ENCODE measurements around the gene GGNBP2.
"Not testable (repeated sequence)": the region's sequence is repeated elsewhere in the genome, so short reads cannot be mapped to it uniquely, and the experiment has no call there.

The GGNBP2 gene

GRCh38 chr17:36602924-36603384 lies 58.2 kb downstream of the GGNBP2 start:
- peak; percentile 27 for DNase-seq

GRCh38 chr17:36605028-36605427 lies 60.3 kb downstream of the GGNBP2 start:
- not testable (repeated sequence) for DNase-seq

GRCh38 chr17:36608280-36608679 lies 63.6 kb downstream of the GGNBP2 start:
- no peak for DNase-seq

GRCh38 chr17:36608794-36609497 lies 64.2 kb downstream of the GGNBP2 start:
- DNase-seq, result peak; percentile 83

GRCh38 chr17:36609498-36609862 lies 64.8 kb downstream of the GGNBP2 start:
- peak; percentile 64 for DNase-seq

- DNase-seq, result no peak
Measured at GRCh38 chr17:36610474-36610873, 65.8 kb downstream of the GGNBP2 start.

GRCh38 chr17:36611345-36612072 lies 66.8 kb downstream of the GGNBP2 start:
- DNase-seq, result no peak

- DNase-seq, result no peak
Measured at GRCh38 chr17:36612323-36612722, 67.6 kb downstream of the GGNBP2 start.

GRCh38 chr17:36613155-36613554 lies 68.4 kb downstream of the GGNBP2 start:
- peak; percentile 50 for DNase-seq

GRCh38 chr17:36614081-36614480 lies 69.4 kb downstream of the GGNBP2 start:
- no peak for DNase-seq

- DNase-seq, result no peak
Measured at GRCh38 chr17:36614933-36615332, 70.2 kb downstream of the GGNBP2 start.

GRCh38 chr17:36616061-36617029 lies 71.6 kb downstream of the GGNBP2 start:
- no peak for DNase-seq

GRCh38 chr17:36617773-36618172 lies 73.1 kb downstream of the GGNBP2 start:
- no peak for DNase-seq

- no peak for DNase-seq
Measured at GRCh38 chr17:36623281-36623680, 78.6 kb downstream of the GGNBP2 start.

GRCh38 chr17:36625188-36625587 lies 80.5 kb downstream of the GGNBP2 start:
- no peak for DNase-seq

GRCh38 chr17:36627101-36627500 lies 82.4 kb downstream of the GGNBP2 start:
- no peak for DNase-seq

- DNase-seq, result no peak
Measured at GRCh38 chr17:36628576-36628975, 83.9 kb downstream of the GGNBP2 start.

GRCh38 chr17:36629252-36629847 lies 84.6 kb downstream of the GGNBP2 start:
- DNase-seq, result peak; percentile 29

- DNase-seq, result no peak
Measured at GRCh38 chr17:36629970-36630502, 85.3 kb downstream of the GGNBP2 start.

- no peak for DNase-seq
Measured at GRCh38 chr17:36631022-36631421, 86.3 kb downstream of the GGNBP2 start.

GRCh38 chr17:36632916-36633771 lies 88.4 kb downstream of the GGNBP2 start:
- no peak for DNase-seq
